ENCODE data around the gene IMPG2.

Gene IMPG2

GRCh38 chr3:101230618-101231017 lies 89.8 kb downstream of the IMPG2 start:
- DNase-seq, result no peak

GRCh38 chr3:101229681-101230080 lies 90.7 kb downstream of the IMPG2 start:
- no peak for DNase-seq

DNA sequence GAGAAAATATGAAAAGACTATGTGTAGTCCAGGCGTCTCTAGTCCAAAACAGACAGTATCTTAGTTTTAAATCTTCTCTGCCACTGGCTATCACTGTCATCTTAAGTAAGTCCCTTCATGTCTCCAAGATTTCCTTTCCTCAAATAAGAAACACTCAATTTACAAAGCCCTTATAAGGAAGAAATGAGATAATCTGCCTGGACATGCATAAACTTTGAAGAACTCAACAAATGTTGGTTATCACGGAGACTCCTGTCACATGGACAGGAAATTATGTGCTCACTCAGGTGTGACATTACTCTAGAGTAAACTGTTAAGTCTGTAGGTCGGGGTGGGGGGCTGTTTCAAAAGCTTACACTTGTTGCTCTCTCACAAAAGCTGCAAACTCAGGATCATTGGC lies 91.9 kb downstream of the IMPG2 start:
- no peak for DNase-seq

- no peak for DNase-seq
These were observed 95.6 kb downstream of the IMPG2 start for GRCh38 chr3:101224739-101225138.

DNA sequence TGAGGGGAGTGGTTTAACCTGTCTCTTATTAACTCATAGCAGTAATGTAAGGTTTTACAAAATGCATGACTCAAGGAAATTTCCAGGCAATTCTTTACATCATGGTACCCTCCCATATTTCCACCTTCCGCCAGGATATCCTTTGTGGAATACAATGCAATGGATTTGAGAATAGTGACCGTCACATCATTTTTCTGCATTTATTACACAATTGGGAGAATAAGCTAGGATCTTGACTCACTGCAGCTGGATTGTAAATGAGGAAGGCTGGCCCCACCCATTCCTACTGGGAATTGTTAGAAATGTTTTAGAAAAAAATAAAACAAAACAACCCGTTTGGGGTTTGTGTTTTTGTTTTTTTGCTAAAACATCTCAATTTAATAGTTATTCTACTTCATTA lies 97.4 kb downstream of the IMPG2 start:
- DNase-seq, result no peak

DNA sequence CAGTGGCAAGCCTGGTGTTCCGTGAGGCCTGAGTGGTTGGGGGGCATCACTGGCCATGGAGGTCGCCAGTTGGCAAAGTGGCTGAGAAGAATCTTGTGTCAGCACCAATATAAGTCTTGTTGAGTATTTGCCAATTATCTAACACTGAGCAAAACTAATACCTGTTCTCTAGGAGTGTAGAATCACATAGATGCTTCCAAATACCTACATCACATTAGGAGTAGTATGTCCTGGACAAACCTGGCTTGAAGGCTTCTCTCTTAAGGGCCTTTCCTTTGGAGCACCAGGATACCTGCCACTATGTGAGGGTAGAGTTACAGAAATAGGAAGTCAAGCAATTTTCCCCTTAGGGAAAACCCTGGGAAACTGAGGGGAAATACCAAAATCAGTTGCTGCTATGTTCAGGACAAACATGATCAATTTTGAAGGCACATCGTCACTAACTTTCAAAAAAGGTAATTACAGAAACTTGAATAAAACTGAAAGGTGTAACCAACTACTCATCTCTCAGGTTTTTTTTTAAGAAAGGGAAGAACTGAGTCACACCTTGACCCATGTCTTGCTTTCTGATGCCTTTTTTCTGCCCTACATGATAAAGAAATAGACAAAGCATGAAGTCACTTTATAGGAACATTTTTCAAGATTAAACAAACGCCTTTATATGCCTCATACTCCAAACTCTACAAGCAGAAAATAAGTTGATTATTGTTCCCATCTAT lies 100.4 kb downstream of the IMPG2 start:
- no peak for DNase-seq

- DNase-seq, result no peak
These were observed 102.7 kb downstream of the IMPG2 start for GRCh38 chr3:101217472-101218245.

- peak; percentile 86 for DNase-seq
These were observed 103.5 kb downstream of the IMPG2 start for GRCh38 chr3:101216710-101217465.

DNA sequence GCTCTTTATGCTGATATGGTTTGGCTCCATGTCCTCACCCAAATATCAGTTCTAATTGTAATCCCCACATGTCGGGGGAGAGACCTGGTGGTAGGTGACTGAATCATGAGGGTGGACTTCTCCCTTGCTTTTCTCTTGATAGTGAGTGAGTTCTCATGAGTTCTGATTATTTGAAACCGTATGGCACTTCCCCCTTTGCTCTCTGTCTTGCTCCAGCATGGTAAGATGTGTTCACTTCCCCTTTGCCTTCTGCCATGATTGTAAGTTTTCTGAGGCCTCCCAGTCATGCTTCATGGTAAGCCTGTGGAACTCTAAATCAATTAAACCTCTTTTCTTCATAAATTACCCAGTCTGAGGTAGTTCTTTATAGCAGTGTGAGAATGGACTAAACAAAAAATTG lies 107.6 kb downstream of the IMPG2 start:
- peak; percentile 86 for DNase-seq

DNA sequence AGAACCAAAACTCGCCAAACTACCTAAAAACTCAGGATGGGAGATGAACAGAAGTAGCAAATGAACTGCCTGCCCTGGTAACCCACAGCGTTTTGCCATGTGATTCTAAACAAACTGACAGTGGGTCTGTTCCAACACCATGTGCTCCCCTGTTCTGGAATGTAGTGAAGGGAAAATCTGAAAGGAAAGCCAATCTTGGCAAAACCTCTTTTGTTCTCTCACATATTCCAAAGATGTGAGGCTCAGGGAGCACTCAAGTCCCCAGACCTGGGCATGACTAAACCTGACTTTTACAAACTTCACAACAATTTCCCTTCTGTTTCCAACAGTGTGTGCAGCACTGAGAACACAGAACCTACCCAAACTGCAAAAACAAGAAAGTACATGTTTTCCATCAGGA lies 116.1 kb downstream of the IMPG2 start:
- no peak for DNase-seq

- no peak for DNase-seq
These were observed 117.0 kb downstream of the IMPG2 start for GRCh38 chr3:101203411-101203810.

- DNase-seq, result peak; percentile 21
These were observed 117.7 kb downstream of the IMPG2 start for GRCh38 chr3:101202640-101203039.

GRCh38 chr3:101200461-101200860 lies 119.9 kb downstream of the IMPG2 start:
- no peak for DNase-seq

- DNase-seq, result peak; percentile 5
These were observed 124.2 kb downstream of the IMPG2 start for GRCh38 chr3:101195951-101196713.

DNA sequence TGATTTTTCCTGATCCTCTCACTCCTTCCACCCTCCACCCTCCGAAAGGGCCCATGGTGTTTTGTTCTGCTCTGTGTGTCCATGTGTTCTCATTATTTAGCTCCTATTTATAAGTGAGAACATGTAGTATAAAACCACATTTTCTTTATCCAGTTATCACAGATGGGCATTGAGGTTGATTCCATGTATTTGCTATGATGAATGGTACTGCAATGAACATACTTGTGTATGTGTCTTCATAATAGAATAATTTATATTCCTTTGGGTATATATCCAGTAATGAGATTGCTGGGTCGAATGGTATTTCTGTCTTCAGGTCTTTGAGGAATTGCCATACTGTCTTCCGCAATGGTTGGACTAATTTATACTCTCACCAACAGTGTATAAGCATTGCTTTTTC lies 126.0 kb downstream of the IMPG2 start:
- no peak for DNase-seq

GRCh38 chr3:101193957-101194356 lies 126.4 kb downstream of the IMPG2 start:
- DNase-seq, result no peak

DNA sequence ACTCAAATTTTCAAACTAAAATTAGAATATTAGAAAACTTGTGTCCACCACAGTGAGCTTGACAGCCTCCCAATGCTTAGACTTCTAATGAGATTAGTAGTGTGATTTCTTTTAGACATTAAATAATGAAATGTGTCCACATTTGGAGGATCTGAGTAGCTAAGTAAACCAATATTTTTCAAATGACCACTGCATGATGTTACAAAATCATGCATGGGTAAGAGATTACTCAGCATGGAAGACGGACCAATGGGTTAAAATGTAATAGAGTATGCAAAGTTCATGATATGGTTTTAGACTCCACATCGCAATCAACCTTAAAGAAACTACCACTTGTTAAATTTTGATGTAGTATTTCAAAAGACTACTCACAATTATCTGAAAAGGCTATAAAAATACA lies 130.6 kb downstream of the IMPG2 start:
- no peak for DNase-seq

DNA sequence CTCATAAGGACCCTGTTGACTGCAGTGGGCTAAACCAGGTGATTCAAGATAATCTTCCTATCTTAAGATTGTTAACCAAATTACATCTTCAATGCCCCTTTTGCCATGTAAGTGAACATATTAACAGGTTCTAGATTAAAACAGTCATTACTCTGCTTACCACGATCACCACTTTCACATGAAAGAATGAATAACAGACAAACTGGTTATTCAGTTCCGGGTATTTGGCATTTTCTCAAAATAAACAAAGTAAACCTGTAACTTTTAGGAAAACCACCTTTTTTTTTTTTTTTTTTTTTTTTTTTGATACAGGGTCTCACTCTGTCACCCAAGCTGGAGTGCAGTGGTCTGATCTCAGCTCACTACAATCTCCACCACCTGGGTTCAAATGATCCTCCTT lies 131.2 kb downstream of the IMPG2 start:
- no peak for DNase-seq

DNA sequence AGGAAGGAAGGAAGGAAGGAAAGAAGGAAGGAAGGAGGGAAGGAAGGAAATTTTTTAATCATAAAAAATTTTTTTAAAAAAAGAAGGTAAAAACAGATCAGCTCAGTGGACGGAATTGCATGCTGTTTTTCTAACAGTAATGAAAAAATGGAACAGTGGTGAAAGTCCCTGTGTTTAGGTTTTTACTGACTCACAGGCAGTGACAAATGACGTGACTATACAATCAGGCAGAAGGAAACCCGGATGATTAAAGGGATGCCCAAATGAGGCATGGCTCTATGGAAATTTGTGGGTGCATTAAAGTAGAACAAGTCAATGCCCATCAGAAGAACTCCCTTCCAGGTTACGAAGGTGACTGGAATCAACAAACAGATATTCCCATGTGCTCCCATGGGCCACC lies 135.0 kb downstream of the IMPG2 start:
- DNase-seq, result no peak

DNA sequence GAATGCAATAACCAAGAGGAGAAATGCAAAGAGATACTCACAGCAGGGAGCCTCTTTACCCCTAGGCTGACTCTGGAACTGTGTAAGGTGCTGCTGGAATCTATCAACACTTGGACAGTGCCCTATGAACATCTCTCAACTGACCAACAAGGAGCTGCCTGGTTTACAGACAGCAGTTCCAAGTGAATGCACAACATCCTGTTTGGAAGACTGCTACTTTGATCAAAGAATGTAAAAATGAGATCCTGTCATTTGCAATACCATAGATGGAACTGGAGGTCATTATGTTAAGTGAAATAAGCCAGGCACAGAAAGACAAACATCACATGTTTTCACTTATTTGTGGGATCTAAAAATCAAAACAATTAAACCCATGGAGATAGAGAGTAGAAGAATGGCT lies 136.3 kb downstream of the IMPG2 start:
- DNase-seq, result no peak

DNA sequence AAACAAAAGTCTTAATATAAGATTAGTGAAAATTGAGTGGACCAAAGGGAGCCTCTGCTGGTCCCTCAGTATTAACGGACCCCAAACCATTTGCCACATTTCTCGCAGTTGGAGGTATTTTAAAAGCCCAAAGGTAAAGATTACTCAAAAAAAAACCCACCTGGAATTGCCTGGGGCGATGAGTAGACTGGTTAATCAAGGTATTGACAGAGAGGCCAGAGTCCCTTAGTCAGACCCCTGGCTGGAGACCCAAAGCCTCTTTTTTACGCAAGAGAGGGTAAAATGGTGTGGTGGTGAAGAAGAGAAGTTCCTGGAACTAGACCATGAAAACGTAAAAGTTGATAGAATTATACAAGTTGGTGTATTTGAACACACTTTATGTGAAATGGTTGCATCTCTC lies 137.2 kb downstream of the IMPG2 start:
- DNase-seq, result no peak

- DNase-seq, result no peak
These were observed 137.6 kb downstream of the IMPG2 start for GRCh38 chr3:101182734-101183133.

DNA sequence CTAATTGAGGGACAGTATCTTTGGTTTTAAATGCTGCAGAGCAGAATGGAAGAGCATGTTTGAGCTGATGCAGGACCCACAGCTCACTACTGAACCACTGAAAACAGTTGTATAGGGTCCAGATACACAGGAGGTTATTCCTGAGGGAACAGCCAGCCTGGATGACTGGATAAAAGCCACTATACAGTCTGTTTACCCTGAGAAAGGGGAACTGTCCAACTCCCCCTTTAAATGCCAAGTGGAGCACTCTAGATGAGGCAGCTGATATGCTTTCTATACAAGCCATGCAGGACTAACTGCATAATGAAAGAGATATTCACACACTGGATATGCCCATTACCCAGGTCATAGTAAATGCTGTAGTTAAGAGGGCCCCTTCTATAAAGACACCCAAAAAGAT lies 138.6 kb downstream of the IMPG2 start:
- no peak for DNase-seq

Measured in MV-4-11 (cell line).